ENCODE data around the gene MRPL12. TPM values are rescaled to one million over a fixed set of nuclear protein-coding genes. Genes with fewer than 3 reads are reported as not detected.
A peak's percentile ranks its signal among the peaks of the same experiment; 100 is the strongest.

MRPL12 gene
- total RNA-seq, 1 donor from 2014 or later = 13.2 TPM

DNA sequence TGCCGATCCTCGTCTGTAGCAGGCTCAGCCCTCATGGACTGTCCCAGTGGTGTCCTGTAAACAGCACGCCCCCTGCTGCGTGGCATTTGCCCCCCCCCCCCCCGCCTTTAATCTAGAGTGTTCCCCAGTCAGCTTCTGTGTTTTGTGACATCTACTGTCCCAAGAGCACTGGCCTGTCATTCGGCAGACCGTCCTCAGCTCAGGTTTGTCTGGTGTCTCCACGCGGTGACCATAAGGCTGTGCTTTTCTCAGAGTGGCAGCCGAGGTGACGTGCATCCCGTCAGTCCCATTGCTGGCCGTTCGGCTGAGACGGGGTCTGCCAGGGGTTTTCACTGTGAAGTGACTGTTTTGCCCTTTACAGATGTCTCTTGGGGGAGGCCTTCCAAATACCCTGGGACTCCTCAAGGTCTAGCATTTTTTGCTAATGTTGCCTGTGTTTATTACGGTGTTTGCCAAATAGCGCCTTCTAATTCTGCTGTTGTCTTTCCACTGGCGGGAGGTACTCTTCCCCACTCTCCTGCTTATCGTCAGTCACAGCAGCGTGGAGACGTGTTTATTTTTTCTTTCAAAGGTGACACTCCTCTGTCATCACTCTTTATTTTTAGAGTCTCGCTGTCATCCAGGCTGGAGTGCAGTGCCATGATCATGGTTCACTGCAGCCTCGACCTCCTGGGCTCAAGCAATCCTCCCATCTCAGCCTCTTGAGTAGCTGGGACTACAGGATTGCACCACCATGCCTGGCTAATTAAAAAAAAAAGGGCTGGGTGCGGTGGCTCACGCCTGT is 5.7 kb upstream of the MRPL12 start:
- DNase-seq (ENCODE audit: low spot score) = no peak
- Mint-ChIP-seq H3K27ac (no peak overlapping the region), H3K4me3 (no peak overlapping the region), H3K36me3 (peaks cover 14% of the 10 kb centered on the region), H3K4me1 (peaks cover 11% of the 10 kb centered on the region), H3K9me3 (peaks cover 2% of the 10 kb centered on the region), H3K27me3 (ENCODE audit: insufficient read depth, low read depth) (peaks cover 2% of the 10 kb centered on the region)
- H3K4me2 ChIP-seq = no peak overlapping the region
- H3K9me3 ChIP-seq (ENCODE audit: low read depth) = no peaks in the 10 kb centered on the region
- H3K9ac ChIP-seq = no peak overlapping the region
- H3K36me3 ChIP-seq = no peaks in the 10 kb centered on the region
- no peaks in the 10 kb centered on the region for H3K27me3 ChIP-seq
- H3K4me1 ChIP-seq = peaks cover 8% of the 10 kb centered on the region
- no peak overlapping the region for H3K27ac ChIP-seq
- peaks cover 45% of the 10 kb centered on the region for H3K79me2 ChIP-seq (ENCODE audit: low read depth)
- H4K20me1 ChIP-seq (ENCODE audit: low read depth) = peaks cover 29% of the 10 kb centered on the region
- H3K4me3 ChIP-seq = no peak overlapping the region
- H2AFZ ChIP-seq (replicated peaks) = no peak overlapping the region
- TF ChIP-seq, protein P1, sequence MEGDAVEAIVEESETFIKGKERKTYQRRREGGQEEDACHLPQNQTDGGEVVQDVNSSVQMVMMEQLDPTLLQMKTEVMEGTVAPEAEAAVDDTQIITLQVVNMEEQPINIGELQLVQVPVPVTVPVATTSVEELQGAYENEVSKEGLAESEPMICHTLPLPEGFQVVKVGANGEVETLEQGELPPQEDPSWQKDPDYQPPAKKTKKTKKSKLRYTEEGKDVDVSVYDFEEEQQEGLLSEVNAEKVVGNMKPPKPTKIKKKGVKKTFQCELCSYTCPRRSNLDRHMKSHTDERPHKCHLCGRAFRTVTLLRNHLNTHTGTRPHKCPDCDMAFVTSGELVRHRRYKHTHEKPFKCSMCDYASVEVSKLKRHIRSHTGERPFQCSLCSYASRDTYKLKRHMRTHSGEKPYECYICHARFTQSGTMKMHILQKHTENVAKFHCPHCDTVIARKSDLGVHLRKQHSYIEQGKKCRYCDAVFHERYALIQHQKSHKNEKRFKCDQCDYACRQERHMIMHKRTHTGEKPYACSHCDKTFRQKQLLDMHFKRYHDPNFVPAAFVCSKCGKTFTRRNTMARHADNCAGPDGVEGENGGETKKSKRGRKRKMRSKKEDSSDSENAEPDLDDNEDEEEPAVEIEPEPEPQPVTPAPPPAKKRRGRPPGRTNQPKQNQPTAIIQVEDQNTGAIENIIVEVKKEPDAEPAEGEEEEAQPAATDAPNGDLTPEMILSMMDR (IDR thresholded peaks at IDR 0.05) = no peak
- no peak for TF ChIP-seq EZH2 (IDR thresholded peaks at IDR 0.05)
- no peak for TF ChIP-seq EZH2phosphoT487 (IDR thresholded peaks at IDR 0.05)
- peaks cover 5% of the 10 kb centered on the region for H3F3A ChIP-seq (ENCODE audit: low read depth)

DNA sequence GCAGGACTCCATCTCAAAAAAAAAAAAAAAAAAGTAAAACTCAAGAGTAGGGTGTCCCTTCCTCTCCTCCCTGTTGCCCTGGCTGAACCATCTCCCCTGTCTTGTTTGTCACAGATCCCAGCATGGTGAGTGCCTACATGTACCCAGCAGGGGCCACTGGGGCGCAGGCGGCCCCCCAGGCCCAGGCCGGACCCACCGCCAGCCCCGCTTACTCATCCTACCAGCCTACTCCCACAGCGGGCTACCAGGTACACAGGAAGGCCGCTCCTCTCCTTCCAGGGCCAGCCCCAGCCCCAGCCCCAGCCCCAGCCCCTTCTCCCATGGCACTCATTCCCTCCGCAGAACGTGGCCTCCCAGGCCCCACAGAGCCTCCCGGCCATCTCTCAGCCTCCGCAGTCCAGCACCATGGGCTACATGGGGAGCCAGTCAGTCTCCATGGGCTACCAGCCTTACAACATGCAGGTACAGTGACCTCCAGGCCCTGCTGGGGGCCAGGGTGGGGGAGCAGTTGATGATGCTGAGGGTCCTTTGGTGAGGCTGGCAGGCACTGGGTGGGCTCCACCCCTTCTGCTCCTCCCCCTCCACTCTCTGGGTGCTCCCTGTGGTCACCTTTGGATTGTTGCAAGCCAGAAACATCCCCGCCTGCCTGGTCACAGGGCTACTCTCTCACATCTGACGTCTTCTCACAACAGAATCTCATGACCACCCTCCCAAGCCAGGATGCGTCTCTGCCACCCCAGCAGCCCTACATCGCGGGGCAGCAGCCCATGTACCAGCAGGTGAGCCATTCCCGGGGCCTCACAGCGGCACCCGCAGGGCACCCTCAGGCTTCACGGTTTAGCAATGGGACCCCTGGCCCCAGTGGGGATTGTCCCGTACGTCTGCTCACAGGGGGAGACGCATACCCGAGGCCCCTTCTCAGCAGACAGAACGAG is 2.5 kb upstream of the MRPL12 start:
- Histone ChIP-seq H3K79me2 (ENCODE audit: low read depth) (peaks cover 75% of the 10 kb centered on the region), H3K9ac (no peak overlapping the region)

DNA sequence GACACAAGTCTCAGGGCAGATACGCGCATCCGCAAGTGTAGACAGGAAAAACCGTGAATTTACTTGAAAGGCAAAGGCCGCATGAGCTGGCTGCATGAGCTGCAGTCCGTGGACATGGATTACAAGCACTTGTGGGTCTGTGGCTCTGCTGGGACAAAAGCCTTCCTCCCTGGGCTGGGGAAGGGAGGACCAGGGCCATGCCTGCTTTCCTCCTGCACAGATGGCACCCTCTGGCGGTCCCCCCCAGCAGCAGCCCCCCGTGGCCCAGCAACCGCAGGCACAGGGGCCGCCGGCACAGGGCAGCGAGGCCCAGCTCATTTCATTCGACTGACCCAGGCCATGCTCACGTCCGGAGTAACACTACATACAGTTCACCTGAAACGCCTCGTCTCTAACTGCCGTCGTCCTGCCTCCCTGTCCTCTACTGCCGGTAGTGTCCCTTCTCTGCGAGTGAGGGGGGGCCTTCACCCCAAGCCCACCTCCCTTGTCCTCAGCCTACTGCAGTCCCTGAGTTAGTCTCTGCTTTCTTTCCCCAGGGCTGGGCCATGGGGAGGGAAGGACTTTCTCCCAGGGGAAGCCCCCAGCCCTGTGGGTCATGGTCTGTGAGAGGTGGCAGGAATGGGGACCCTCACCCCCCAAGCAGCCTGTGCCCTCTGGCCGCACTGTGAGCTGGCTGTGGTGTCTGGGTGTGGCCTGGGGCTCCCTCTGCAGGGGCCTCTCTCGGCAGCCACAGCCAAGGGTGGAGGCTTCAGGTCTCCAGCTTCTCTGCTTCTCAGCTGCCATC is 1.7 kb upstream of the MRPL12 start:
- TF ChIP-seq, protein P1 (IDR thresholded peaks at IDR 0.05) = no peak
- TF ChIP-seq EZH2phosphoT487 (IDR thresholded peaks at IDR 0.05) = no peak
- no peak for TF ChIP-seq EZH2 (IDR thresholded peaks at IDR 0.05)
- Mint-ChIP-seq H3K9me3 (peaks cover 2% of the 10 kb centered on the region), H3K4me3 (peak overlapping the region; percentile 96), H3K4me1 (peaks cover 23% of the 10 kb centered on the region), H3K27ac (no peak overlapping the region), H3K36me3 (peaks cover 24% of the 10 kb centered on the region), H3K27me3 (ENCODE audit: insufficient read depth, low read depth) (peaks cover 7% of the 10 kb centered on the region)
- peaks cover 16% of the 10 kb centered on the region for H3F3A ChIP-seq (ENCODE audit: low read depth)
- peak overlapping the region; percentile 96 for H3K4me2 ChIP-seq
- H3K4me1 ChIP-seq = peaks cover 14% of the 10 kb centered on the region
- no peak for DNase-seq (ENCODE audit: low spot score)
- peaks cover 76% of the 10 kb centered on the region for H3K79me2 ChIP-seq (ENCODE audit: low read depth)
- H3K36me3 ChIP-seq = no peaks in the 10 kb centered on the region
- H2AFZ ChIP-seq (replicated peaks) = no peak overlapping the region
- no peak overlapping the region for H3K27ac ChIP-seq
- H3K27me3 ChIP-seq = no peaks in the 10 kb centered on the region
- H3K9ac ChIP-seq = no peak overlapping the region
- peaks cover 36% of the 10 kb centered on the region for H4K20me1 ChIP-seq (ENCODE audit: low read depth)
- H3K4me3 ChIP-seq = peak overlapping the region; percentile 92
- no peaks in the 10 kb centered on the region for H3K9me3 ChIP-seq (ENCODE audit: low read depth)

More for the DNA sequence above, 2.5 kb upstream of the MRPL12 start:
- H3K9me3 Mint-ChIP-seq = peaks cover 2% of the 10 kb centered on the region
- H3K27ac Mint-ChIP-seq = no peak overlapping the region
- no peak for DNase-seq (ENCODE audit: low spot score)
- Histone ChIP-seq H3F3A (ENCODE audit: low read depth) (peaks cover 16% of the 10 kb centered on the region), H3K4me1 (peaks cover 14% of the 10 kb centered on the region), H4K20me1 (ENCODE audit: low read depth) (peaks cover 36% of the 10 kb centered on the region), H3K9me3 (ENCODE audit: low read depth) (no peaks in the 10 kb centered on the region), H2AFZ (replicated peaks) (no peak overlapping the region), H3K36me3 (no peaks in the 10 kb centered on the region), H3K27me3 (no peaks in the 10 kb centered on the region), H3K27ac (no peak overlapping the region), H3K4me3 (no peak overlapping the region), H3K4me2 (no peak overlapping the region)
- TF ChIP-seq EZH2phosphoT487 (IDR thresholded peaks at IDR 0.05) (no peak), EZH2 (IDR thresholded peaks at IDR 0.05) (no peak)
- TF ChIP-seq, protein P1 (IDR thresholded peaks at IDR 0.05) = no peak
- peaks cover 18% of the 10 kb centered on the region for H3K36me3 Mint-ChIP-seq
- peaks cover 23% of the 10 kb centered on the region for H3K4me1 Mint-ChIP-seq
- H3K27me3 Mint-ChIP-seq (ENCODE audit: insufficient read depth, low read depth) = peaks cover 7% of the 10 kb centered on the region
- peak overlapping the region; percentile 7 for H3K4me3 Mint-ChIP-seq

All from neural progenitor cell (in vitro differentiated cells).